Epithelial cell of proximal tubule (primary cell): ENCODE results near the gene ME1. TPM values are rescaled to one million over a fixed set of nuclear protein-coding genes. Genes with fewer than 3 reads are reported as not detected.

Experiments used
- DNase-seq: peaks from one replicate; pipeline ENCODE4 v3.0.0-alpha.2; 2011; ENCODE audit warnings: low read depth
- H3K4me3 ChIP-seq: 2 replicates; pipeline ENCODE4 v1.5.1; 2011; ENCODE audit warnings: low read depth, mild to moderate bottlenecking, low read length
- CTCF ChIP-seq: conservative IDR thresholded peaks from 2 replicates; pipeline ENCODE4 v1.5.1; 2012; ENCODE audit warnings: low read depth, mild to moderate bottlenecking, low read length
- total RNA-seq: library from RNA; depleted of rRNA; stranded (reverse); fragments of >200 nt; gene quantifications from 2 replicates; pipeline ENCODE4 v1.2.3, GENCODE V29; 2015

ME1 gene
- total RNA-seq, 1 donor from 2014 or later, result 13.3 TPM

- DNase-seq, result no peak
- H3K4me3 ChIP-seq, result no peak overlapping the region
- no peak for TF ChIP-seq CTCF
Observed at GRCh38 chr6:83413068-83413467, 17.8 kb downstream of the ME1 start.

DNA sequence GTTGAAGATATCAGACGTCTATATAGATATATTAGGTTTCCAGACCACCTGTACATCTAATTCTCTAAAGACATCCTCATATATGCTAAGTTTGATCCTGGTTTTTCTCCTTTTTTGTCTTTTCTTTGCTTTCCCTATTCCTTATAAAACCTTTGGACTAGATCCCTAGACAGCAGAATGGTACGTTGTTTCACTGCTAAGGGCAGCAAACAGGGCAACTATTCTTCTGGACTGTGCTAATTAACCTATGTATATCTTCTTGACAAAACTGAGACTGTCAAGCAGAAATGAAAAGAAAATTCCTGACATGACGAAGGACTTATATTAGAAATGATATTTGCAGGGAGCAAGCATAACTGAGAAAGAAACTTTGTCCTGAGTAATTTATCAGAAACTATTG, 19.1 kb downstream of the ME1 start:
- DNase-seq, result no peak
- no peak overlapping the region for H3K4me3 ChIP-seq
- no peak for TF ChIP-seq CTCF

DNA sequence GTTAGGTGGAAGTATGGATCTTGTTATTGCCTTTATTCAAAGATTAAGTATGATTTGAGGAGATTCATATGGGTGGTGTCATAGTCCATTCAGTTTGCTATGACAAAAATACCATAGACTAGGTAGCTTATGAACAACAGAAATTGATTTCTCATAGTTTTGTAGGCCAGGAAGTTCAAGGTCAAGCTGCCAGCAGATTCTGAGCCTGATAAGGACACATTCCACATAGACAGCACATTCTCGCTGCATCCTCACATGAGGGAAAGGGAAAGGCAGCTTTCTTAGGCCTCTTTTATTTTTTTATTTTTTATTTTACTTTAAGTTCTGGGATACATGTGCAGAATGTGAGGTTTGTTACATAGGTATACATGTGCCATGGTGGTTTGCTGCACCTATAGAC, 27.7 kb downstream of the ME1 start:
- no peak for TF ChIP-seq CTCF
- no peak overlapping the region for H3K4me3 ChIP-seq
- DNase-seq, result no peak

- TF ChIP-seq CTCF, result no peak
- DNase-seq, result no peak
Observed at GRCh38 chr6:83389606-83390005, 41.2 kb downstream of the ME1 start.

GRCh38 chr6:83385473-83385872, 45.4 kb downstream of the ME1 start:
- TF ChIP-seq CTCF, result no peak
- DNase-seq, result no peak
- H3K4me3 ChIP-seq, result no peak overlapping the region

More at GRCh38 chr6:83389606-83390005, 41.2 kb downstream of the ME1 start:
- no peak overlapping the region for H3K4me3 ChIP-seq

DNA sequence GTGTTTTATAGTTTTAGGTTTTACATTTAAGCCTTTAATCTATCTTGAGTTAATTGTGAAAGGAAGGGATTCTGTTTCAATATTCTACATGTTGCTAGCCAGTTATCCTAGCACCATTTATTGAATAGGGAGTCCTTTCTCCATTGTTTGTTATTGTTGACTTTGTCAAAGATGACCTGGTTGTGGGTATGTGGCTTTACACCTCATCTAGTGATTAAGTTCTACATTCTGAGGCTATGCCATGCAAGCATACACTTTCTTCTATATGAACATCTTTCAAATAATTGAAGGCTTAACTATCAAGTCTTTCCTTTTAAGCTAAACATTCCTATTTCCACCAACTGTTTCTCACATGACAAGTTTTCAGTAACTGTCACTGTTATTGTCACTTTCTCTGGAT, 46.1 kb downstream of the ME1 start:
- no peak for DNase-seq
- H3K4me3 ChIP-seq, result no peak overlapping the region
- TF ChIP-seq CTCF, result no peak

GRCh38 chr6:83381949-83382348, 48.9 kb downstream of the ME1 start:
- no peak for DNase-seq
- no peak for TF ChIP-seq CTCF
- no peak overlapping the region for H3K4me3 ChIP-seq
